ENCODE data around the gene DRGX.

DRGX gene

DNA sequence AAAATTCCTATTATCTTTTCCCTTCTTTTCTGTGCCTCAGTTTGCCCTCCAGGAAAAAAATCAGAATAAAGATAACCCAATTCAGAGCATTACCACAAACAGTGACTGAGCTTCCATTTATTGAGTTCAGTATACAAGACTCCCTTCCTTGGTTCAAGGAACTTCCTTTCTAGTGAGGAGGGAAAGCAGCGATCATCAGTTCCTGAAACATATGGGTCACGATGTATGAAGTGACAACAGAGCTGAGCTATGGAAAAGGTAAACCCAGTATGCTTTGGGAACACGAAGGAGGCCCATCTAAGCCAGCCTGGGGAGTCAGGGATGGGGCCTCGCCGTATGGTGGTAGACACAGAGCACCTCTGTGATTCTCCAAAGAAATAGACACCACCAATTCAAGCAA is 81.1 kb downstream of the DRGX start:
- no peaks in the 10 kb centered on the region for H3K9me3 ChIP-seq (ENCODE audit: control insufficient read depth, insufficient read depth, low read depth, low read length)
- H3K4me1 ChIP-seq (ENCODE audit: control insufficient read depth, insufficient read depth, low read length), result no peaks in the 10 kb centered on the region
- no peaks in the 10 kb centered on the region for H3K36me3 ChIP-seq (ENCODE audit: control insufficient read depth in 2 of 2, insufficient read depth in 1 of 2, low read length in 2 of 2)
- CTCF ChIA-PET, result no interaction called here
- POLR2A ChIA-PET, result no interaction called here
- no peak overlapping the region for H3K27ac ChIP-seq (ENCODE audit: extremely low read depth, low read depth, low read length)
- no peak overlapping the region for H3K4me3 ChIP-seq (ENCODE audit: low read depth, low read length)
- TF ChIP-seq ZFP3 (tag by site-specific recombination; IDR thresholded peaks at IDR 0.05; ENCODE audit: low read depth), result no peak
- no peak for TF ChIP-seq ZNF202 (tag by site-specific recombination; IDR thresholded peaks at IDR 0.05; ENCODE audit: borderline replicate concordance)
- TF ChIP-seq, protein P1, sequence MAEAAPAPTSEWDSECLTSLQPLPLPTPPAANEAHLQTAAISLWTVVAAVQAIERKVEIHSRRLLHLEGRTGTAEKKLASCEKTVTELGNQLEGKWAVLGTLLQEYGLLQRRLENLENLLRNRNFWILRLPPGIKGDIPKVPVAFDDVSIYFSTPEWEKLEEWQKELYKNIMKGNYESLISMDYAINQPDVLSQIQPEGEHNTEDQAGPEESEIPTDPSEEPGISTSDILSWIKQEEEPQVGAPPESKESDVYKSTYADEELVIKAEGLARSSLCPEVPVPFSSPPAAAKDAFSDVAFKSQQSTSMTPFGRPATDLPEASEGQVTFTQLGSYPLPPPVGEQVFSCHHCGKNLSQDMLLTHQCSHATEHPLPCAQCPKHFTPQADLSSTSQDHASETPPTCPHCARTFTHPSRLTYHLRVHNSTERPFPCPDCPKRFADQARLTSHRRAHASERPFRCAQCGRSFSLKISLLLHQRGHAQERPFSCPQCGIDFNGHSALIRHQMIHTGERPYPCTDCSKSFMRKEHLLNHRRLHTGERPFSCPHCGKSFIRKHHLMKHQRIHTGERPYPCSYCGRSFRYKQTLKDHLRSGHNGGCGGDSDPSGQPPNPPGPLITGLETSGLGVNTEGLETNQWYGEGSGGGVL (tag by site-specific recombination; IDR thresholded peaks at IDR 0.05), result no peak
- TF ChIP-seq BCL11A (tag by site-specific recombination; IDR thresholded peaks at IDR 0.05; ENCODE audit: low read depth), result no peak
- no peak for TF ChIP-seq ZNF391 (tag by site-specific recombination; IDR thresholded peaks at IDR 0.05; ENCODE audit: borderline replicate concordance, low read depth)
- TF ChIP-seq ZNF2 (tag by site-specific recombination; IDR thresholded peaks at IDR 0.05), result no peak
- no peak for TF ChIP-seq GFI1B (tag by site-specific recombination; IDR thresholded peaks at IDR 0.05)

Data from HEK293 (cell line).